DOHH2 (cell line): ENCODE measurements around the gene FAM53B.

ENCODE experiments used
- EZH2phosphoT487 ChIP-seq: fragments of 200-600 bp; sonication (generic); IDR thresholded peaks from 2 replicates; pipeline ENCODE4 v1.6.1; 2017; ENCODE audit warnings: borderline replicate concordance, mild to moderate bottlenecking, antibody characterized with exemption, low read length, moderate library complexity, mixed read lengths
- TF ChIP-seq, protein P1 (sequence below): fragments of 200-600 bp; sonication (generic); IDR thresholded peaks from one replicate; pipeline ENCODE4 v1.5.1; 2014; ENCODE audit warnings: antibody characterized with exemption, mild to moderate bottlenecking, low read depth, low read length; ENCODE audit not compliant: poor library complexity, severe bottlenecking

DNA sequence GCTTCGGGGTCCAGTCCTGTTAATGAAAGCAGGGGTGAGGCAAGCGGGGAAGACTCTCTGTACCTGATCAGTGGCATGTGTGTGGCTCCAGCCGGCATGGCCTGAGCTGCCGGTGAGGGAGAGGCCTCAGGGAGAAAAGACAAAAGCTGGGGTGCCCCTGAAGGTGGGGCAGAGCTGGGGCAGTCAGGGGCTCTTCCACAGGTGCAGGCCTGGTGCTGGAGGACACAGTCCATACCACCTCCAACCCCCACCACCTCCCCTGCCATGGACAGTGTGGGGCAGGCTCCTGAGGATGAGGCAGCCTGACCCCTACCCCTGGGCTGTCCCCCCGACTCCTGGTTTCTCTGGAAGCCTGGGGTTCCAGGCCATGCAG lies 153.1 kb downstream of the FAM53B start:
- TF ChIP-seq, protein P1, sequence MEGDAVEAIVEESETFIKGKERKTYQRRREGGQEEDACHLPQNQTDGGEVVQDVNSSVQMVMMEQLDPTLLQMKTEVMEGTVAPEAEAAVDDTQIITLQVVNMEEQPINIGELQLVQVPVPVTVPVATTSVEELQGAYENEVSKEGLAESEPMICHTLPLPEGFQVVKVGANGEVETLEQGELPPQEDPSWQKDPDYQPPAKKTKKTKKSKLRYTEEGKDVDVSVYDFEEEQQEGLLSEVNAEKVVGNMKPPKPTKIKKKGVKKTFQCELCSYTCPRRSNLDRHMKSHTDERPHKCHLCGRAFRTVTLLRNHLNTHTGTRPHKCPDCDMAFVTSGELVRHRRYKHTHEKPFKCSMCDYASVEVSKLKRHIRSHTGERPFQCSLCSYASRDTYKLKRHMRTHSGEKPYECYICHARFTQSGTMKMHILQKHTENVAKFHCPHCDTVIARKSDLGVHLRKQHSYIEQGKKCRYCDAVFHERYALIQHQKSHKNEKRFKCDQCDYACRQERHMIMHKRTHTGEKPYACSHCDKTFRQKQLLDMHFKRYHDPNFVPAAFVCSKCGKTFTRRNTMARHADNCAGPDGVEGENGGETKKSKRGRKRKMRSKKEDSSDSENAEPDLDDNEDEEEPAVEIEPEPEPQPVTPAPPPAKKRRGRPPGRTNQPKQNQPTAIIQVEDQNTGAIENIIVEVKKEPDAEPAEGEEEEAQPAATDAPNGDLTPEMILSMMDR = no peak
- TF ChIP-seq EZH2phosphoT487 = no peak
